ENCODE results near the gene CBLB.

CBLB gene

GRCh38 chr3:105676621-105677300 lies 192.1 kb downstream of the CBLB start:
- DNase-seq, result peak; percentile 48

- DNase-seq, result no peak
Observed at GRCh38 chr3:105674437-105675065, 194.3 kb downstream of the CBLB start.

GRCh38 chr3:105672996-105673395 lies 195.8 kb downstream of the CBLB start:
- no peak for DNase-seq

- no peak for DNase-seq
Observed at GRCh38 chr3:105662306-105662705, 206.5 kb downstream of the CBLB start.

GRCh38 chr3:105661461-105661860 lies 207.4 kb downstream of the CBLB start:
- DNase-seq, result no peak

- no peak for DNase-seq
Observed at GRCh38 chr3:105656651-105657504, 211.9 kb downstream of the CBLB start.

- no peak for DNase-seq
Observed at GRCh38 chr3:105653868-105654267, 214.9 kb downstream of the CBLB start.

- DNase-seq, result no peak
Observed at GRCh38 chr3:105653166-105653565, 215.6 kb downstream of the CBLB start.

- no peak for DNase-seq
Observed at GRCh38 chr3:105649480-105649879, 219.3 kb downstream of the CBLB start.

GRCh38 chr3:105647047-105647446 lies 221.8 kb downstream of the CBLB start:
- no peak for DNase-seq

- DNase-seq, result no peak
Observed at GRCh38 chr3:105639131-105639530, 229.7 kb downstream of the CBLB start.

- DNase-seq, result no peak
Observed at GRCh38 chr3:105634708-105635107, 234.1 kb downstream of the CBLB start.

- no peak for DNase-seq
Observed at GRCh38 chr3:105629718-105630117, 239.1 kb downstream of the CBLB start.

- DNase-seq, result no peak
Observed at GRCh38 chr3:105626739-105627138, 242.1 kb downstream of the CBLB start.

- no peak for DNase-seq
Observed at GRCh38 chr3:105622169-105622568, 246.6 kb downstream of the CBLB start.

GRCh38 chr3:105620236-105620635 lies 248.6 kb downstream of the CBLB start:
- DNase-seq, result no peak

- no peak for DNase-seq
Observed at GRCh38 chr3:105619651-105620050, 249.2 kb downstream of the CBLB start.

- no peak for DNase-seq
Observed at GRCh38 chr3:105618556-105618955, 250.3 kb downstream of the CBLB start.

GRCh38 chr3:105616374-105617121 lies 252.3 kb downstream of the CBLB start:
- no peak for DNase-seq

GRCh38 chr3:105615814-105616213 lies 253.0 kb downstream of the CBLB start:
- DNase-seq, result no peak

- DNase-seq, result no peak
Observed at GRCh38 chr3:105614288-105615030, 254.4 kb downstream of the CBLB start.

- no peak for DNase-seq
Observed at GRCh38 chr3:105613120-105613519, 255.7 kb downstream of the CBLB start.

All from stimulated activated naive CD4-positive, alpha-beta T cell treated with Interleukin-2 at 50 U/mL for 16 hours (primary cell).